ENCODE measurements around the gene PHPT1. TPM values are rescaled to one million over a fixed set of nuclear protein-coding genes. Genes with fewer than 3 reads are reported as not detected.

Gene PHPT1
- total RNA-seq, 2 experiments from 2014 or later = 104 to 105 TPM

- ChIA-PET CTCF (no interaction called here), POLR2A (no interaction called here)
Measured at GRCh38 chr9:136820971-136821825, 28.0 kb upstream of the PHPT1 start.

GRCh38 chr9:136821826-136822544 is 27.2 kb upstream of the PHPT1 start:
- ChIA-PET CTCF (interaction anchor here (0.7 to 0.9 kb wide), 2 partner anchors 213 to 260 kb away, joined by 3 read pairs; no protein-coding TSS in a partner anchor), POLR2A (no interaction called here)

GRCh38 chr9:136823136-136824046 is 25.8 kb upstream of the PHPT1 start:
- ChIA-PET POLR2A (no interaction called here), CTCF (interaction anchor here (0.7 to 2.5 kb wide), 7 partner anchors 12 to 261 kb away, joined by 3 to 7 read pairs (median 3); no protein-coding TSS in a partner anchor)

GRCh38 chr9:136824496-136825225 is 24.5 kb upstream of the PHPT1 start:
- POLR2A ChIA-PET = no interaction called here
- CTCF ChIA-PET = interaction anchor here (0.7 to 2.5 kb wide), 5 partner anchors 10 to 23 kb away, joined by 3 to 7 read pairs (median 4); no protein-coding TSS in a partner anchor

- ChIA-PET POLR2A (no interaction called here), CTCF (interaction anchor here (1.5 kb wide), 1 partner anchor 242 kb away, joined by 3 read pairs; no protein-coding TSS in a partner anchor)
Measured at GRCh38 chr9:136825295-136826187, 23.7 kb upstream of the PHPT1 start.

GRCh38 chr9:136826188-136826541 is 23.0 kb upstream of the PHPT1 start:
- ChIA-PET POLR2A (no interaction called here), CTCF (interaction anchor here (1.5 kb wide), 1 partner anchor 241 kb away, joined by 3 read pairs; no protein-coding TSS in a partner anchor)

GRCh38 chr9:136826703-136827582 is 22.3 kb upstream of the PHPT1 start:
- POLR2A ChIA-PET = no interaction called here
- CTCF ChIA-PET = interaction anchor here (0.6 to 1.5 kb wide), 2 partner anchors 46 to 241 kb away, joined by 3 read pairs; no protein-coding TSS in a partner anchor

- ChIA-PET POLR2A (no interaction called here), CTCF (interaction anchor here (2.0 kb wide), 1 partner anchor 16 kb away, joined by 5 read pairs; no protein-coding TSS in a partner anchor)
Measured at GRCh38 chr9:136827794-136828473, 21.3 kb upstream of the PHPT1 start.

GRCh38 chr9:136828474-136829140 is 20.6 kb upstream of the PHPT1 start:
- CTCF ChIA-PET = interaction anchor here (1.7 to 2.0 kb wide), 2 partner anchors 15 to 207 kb away, joined by 4 to 5 read pairs; no protein-coding TSS in a partner anchor
- POLR2A ChIA-PET = no interaction called here

- CTCF ChIA-PET = interaction anchor here (0.7 to 2.0 kb wide), 3 partner anchors 14 to 206 kb away, joined by 3 to 5 read pairs (median 4); no protein-coding TSS in a partner anchor
- POLR2A ChIA-PET = no interaction called here
Measured at GRCh38 chr9:136829412-136829811, 19.8 kb upstream of the PHPT1 start.

- CTCF ChIA-PET = interaction anchor here (0.7 to 1.7 kb wide), 2 partner anchors 72 to 205 kb away, joined by 3 to 4 read pairs; no protein-coding TSS in a partner anchor
- POLR2A ChIA-PET = no interaction called here
Measured at GRCh38 chr9:136829981-136830885, 19.0 kb upstream of the PHPT1 start.

GRCh38 chr9:136831002-136831719 is 18.0 kb upstream of the PHPT1 start:
- ChIA-PET POLR2A (no interaction called here), CTCF (no interaction called here)

GRCh38 chr9:136831720-136832104 is 17.5 kb upstream of the PHPT1 start:
- ChIA-PET CTCF (no interaction called here), POLR2A (no interaction called here)

- ChIA-PET POLR2A (no interaction called here), CTCF (no interaction called here)
Measured at GRCh38 chr9:136832581-136832980, 16.6 kb upstream of the PHPT1 start.

All from activated CD8-positive, alpha-beta memory T cell treated with anti-CD3 and anti-CD28 coated beads for 36 hours (primary cell).